HepG2 (cell line): ENCODE measurements around the gene HYAL2. TPM values are rescaled to one million over a fixed set of nuclear protein-coding genes. Genes with fewer than 3 reads are reported as not detected.

ENCODE experiments used
- ARHGAP35 ChIP-seq: sonication (generic); formaldehyde crosslinking; IDR thresholded peaks from 2 replicates; pipeline ENCODE4 v1.9.0; 2022; ENCODE audit warnings: mild to moderate bottlenecking, inconsistent platforms, moderate library complexity, missing genetic modification reagents, borderline replicate concordance
- ATAD3A ChIP-seq: sonication (generic); formaldehyde crosslinking; IDR thresholded peaks from 2 replicates; pipeline ENCODE4 v1.4.0; 2020; ENCODE audit warnings: missing genetic modification reagents
- ELF1 ChIP-seq: sonication (generic); formaldehyde crosslinking; IDR thresholded peaks from 2 replicates; pipeline ENCODE4 v1.4.0; 2020; ENCODE audit warnings: missing genetic modification reagents
- KAT7 ChIP-seq: IDR thresholded peaks from 2 replicates; pipeline ENCODE4 v1.6.1; 2018; ENCODE audit warnings: borderline replicate concordance, missing compliant biosample characterization
- KDM2A ChIP-seq: sonication (generic); formaldehyde crosslinking; IDR thresholded peaks from 2 replicates; pipeline ENCODE4 v1.4.0; 2020; ENCODE audit warnings: low read depth, missing genetic modification reagents, borderline replicate concordance
- MATR3 ChIP-seq: sonication (generic); formaldehyde crosslinking; IDR thresholded peaks from 2 replicates; pipeline ENCODE4 v1.4.0; 2020; ENCODE audit warnings: missing genetic modification reagents
- NCOA1 ChIP-seq: sonication (generic); formaldehyde crosslinking; IDR thresholded peaks from 2 replicates; pipeline ENCODE4 v1.9.0; 2021; ENCODE audit warnings: missing genetic modification reagents
- NFE2L2 ChIP-seq: fragments of 150-350 bp; IDR thresholded peaks from 2 replicates; pipeline ENCODE4 v1.6.1; 2014; ENCODE audit warnings: low read length
- PCBP1 ChIP-seq: fragments of 200-400 bp; formaldehyde crosslinking; IDR thresholded peaks from 2 replicates; pipeline ENCODE4 v1.6.1; 2017; ENCODE audit warnings: mild to moderate bottlenecking, low read depth, low read length, borderline replicate concordance
- ZFP41 ChIP-seq: sonication (generic); formaldehyde crosslinking; IDR thresholded peaks from 2 replicates; pipeline ENCODE4 v1.4.0; 2020; ENCODE audit warnings: mild to moderate bottlenecking, missing genetic modification reagents, borderline replicate concordance
- ZKSCAN5 ChIP-seq: sonication (generic); formaldehyde crosslinking; IDR thresholded peaks from 2 replicates; pipeline ENCODE4 v1.5.1; 2020; ENCODE audit warnings: mild to moderate bottlenecking, missing genetic modification reagents
- ZNF24 ChIP-seq: fragments of 450-650 bp; IDR thresholded peaks from 2 replicates; pipeline ENCODE4 v1.6.1; 2017; ENCODE audit warnings: antibody characterized with exemption, mild to moderate bottlenecking
- ZNF333 ChIP-seq: sonication (generic); formaldehyde crosslinking; IDR thresholded peaks from 2 replicates; pipeline ENCODE4 v1.4.0; 2020; ENCODE audit warnings: mild to moderate bottlenecking, missing genetic modification reagents, borderline replicate concordance
- ZNF354B ChIP-seq: sonication (generic); formaldehyde crosslinking; IDR thresholded peaks from 2 replicates; pipeline ENCODE4 v1.8.0; 2022; ENCODE audit warnings: mild to moderate bottlenecking, missing genetic modification reagents
- ZNF382 ChIP-seq: sonication (generic); formaldehyde crosslinking; IDR thresholded peaks from 2 replicates; pipeline ENCODE4 v1.5.0; 2020; ENCODE audit warnings: missing genetic modification reagents, mild to moderate bottlenecking, borderline replicate concordance
- ZNF589 ChIP-seq: sonication (generic); formaldehyde crosslinking; conservative IDR thresholded peaks from 2 replicates; pipeline ENCODE4 v1.8.0; 2022; ENCODE audit warnings: mild to moderate bottlenecking, moderate library complexity, missing genetic modification reagents
- ZNF605 ChIP-seq: sonication (generic); formaldehyde crosslinking; IDR thresholded peaks from 2 replicates; pipeline ENCODE4 v1.8.0; 2022; ENCODE audit warnings: mild to moderate bottlenecking, missing genetic modification reagents
- ZNF780A ChIP-seq: sonication (generic); formaldehyde crosslinking; IDR thresholded peaks from 2 replicates; pipeline ENCODE4 v1.8.0; 2022; ENCODE audit warnings: mild to moderate bottlenecking, missing genetic modification reagents, moderate library complexity
- polyA plus RNA-seq, 8 experiments: library from polyadenylated mRNA; depleted of rRNA in 3 of 8; stranded (reverse) in 7 of 8; unstranded in 1 of 8; fragments of >200 nt; fragmentation: Illumina TruSeq in 4 of 8; extraction: Trizol in 4 of 8; gene quantifications; 2 replicates each; pipeline versions ENCODE4 v1.2.1 to v1.2.3, GENCODE V29; 2011 to 2016; ENCODE audit warnings: low read depth in 4 of 8, missing spikeins in 1 of 8, mixed read lengths in 1 of 8; ENCODE audit not compliant: insufficient read depth in 1 of 8
- total RNA-seq, 5 experiments: library from RNA; depleted of rRNA; stranded (reverse); fragments of >200 nt; fragmentation: Illumina TruSeq; extraction: Trizol; gene quantifications; 2 replicates each; pipeline ENCODE4 v1.2.3, GENCODE V29; 2016; ENCODE audit warnings: low read depth in 1 of 5
- TF ChIP-seq, protein P1 (sequence below): sonication (generic); formaldehyde crosslinking; IDR thresholded peaks from 2 replicates; pipeline ENCODE4 v1.4.0; 2020; ENCODE audit warnings: missing genetic modification reagents
- TF ChIP-seq, protein P2 (sequence below): sonication (generic); formaldehyde crosslinking; IDR thresholded peaks from 2 replicates; pipeline ENCODE4 v1.8.1; 2023; ENCODE audit warnings: missing genetic modification reagents, inconsistent platforms, borderline replicate concordance
- TF ChIP-seq, protein P3 (sequence below): sonication (generic); formaldehyde crosslinking; IDR thresholded peaks from 2 replicates; pipeline ENCODE4 v1.5.0; 2020; ENCODE audit warnings: missing genetic modification reagents

Gene HYAL2
- total and polyA plus RNA-seq, 2 of the 13 experiments (the other 11 are each of a cell fraction or from before 2014, with no cell fraction given): 76.2 to 102 TPM

DNA sequence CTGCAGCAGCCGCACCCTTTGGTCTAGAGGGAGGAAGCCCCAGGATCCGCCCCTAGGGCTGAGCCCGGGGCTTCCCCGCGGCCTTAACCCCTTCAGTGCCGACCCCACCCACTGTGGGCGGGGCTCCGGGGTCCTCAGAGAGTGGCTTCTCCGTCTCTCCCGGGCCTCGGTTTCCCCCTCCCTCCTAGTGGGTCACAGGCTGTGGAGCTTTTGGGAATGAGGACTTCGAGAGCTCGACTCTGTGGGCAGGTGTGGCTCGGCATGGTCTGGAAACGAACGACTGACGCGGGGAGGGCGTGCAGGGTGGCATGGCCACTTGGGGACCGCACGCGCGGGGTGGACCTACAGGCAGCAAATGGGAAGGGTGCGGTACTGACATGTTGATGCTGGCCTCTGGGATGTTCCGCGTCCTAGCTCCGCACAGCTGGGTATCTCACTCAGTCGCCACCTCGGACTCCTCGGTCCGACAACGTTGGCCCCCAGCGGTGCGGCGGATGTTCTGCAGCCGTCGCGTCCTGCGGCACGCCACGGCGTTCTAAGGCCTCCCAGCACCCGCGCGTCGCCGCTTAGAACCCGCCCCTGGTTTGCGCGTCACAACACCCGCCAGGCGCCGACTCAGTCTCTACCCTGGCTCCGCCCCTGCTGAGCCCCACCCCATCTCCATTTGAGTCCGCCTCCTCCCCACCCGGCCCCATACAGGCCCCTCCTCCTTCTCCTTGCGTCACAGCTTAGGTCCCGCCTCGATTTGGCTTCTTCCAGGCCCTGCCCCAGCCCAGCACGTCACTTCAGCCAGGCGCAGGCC is 23.5 kb downstream of the HYAL2 start, which contains the start of the genes HYAL3 and NAA80 (continued):
- TF ChIP-seq ZNF382 (CRISPR knock-in tag): no peak
- no peak for TF ChIP-seq ATAD3A
- peak; percentile 23; the same call in 1 of the 2 replicates for TF ChIP-seq PCBP1
- TF ChIP-seq ZFP41 (CRISPR knock-in tag): no peak
- TF ChIP-seq, protein P1, sequence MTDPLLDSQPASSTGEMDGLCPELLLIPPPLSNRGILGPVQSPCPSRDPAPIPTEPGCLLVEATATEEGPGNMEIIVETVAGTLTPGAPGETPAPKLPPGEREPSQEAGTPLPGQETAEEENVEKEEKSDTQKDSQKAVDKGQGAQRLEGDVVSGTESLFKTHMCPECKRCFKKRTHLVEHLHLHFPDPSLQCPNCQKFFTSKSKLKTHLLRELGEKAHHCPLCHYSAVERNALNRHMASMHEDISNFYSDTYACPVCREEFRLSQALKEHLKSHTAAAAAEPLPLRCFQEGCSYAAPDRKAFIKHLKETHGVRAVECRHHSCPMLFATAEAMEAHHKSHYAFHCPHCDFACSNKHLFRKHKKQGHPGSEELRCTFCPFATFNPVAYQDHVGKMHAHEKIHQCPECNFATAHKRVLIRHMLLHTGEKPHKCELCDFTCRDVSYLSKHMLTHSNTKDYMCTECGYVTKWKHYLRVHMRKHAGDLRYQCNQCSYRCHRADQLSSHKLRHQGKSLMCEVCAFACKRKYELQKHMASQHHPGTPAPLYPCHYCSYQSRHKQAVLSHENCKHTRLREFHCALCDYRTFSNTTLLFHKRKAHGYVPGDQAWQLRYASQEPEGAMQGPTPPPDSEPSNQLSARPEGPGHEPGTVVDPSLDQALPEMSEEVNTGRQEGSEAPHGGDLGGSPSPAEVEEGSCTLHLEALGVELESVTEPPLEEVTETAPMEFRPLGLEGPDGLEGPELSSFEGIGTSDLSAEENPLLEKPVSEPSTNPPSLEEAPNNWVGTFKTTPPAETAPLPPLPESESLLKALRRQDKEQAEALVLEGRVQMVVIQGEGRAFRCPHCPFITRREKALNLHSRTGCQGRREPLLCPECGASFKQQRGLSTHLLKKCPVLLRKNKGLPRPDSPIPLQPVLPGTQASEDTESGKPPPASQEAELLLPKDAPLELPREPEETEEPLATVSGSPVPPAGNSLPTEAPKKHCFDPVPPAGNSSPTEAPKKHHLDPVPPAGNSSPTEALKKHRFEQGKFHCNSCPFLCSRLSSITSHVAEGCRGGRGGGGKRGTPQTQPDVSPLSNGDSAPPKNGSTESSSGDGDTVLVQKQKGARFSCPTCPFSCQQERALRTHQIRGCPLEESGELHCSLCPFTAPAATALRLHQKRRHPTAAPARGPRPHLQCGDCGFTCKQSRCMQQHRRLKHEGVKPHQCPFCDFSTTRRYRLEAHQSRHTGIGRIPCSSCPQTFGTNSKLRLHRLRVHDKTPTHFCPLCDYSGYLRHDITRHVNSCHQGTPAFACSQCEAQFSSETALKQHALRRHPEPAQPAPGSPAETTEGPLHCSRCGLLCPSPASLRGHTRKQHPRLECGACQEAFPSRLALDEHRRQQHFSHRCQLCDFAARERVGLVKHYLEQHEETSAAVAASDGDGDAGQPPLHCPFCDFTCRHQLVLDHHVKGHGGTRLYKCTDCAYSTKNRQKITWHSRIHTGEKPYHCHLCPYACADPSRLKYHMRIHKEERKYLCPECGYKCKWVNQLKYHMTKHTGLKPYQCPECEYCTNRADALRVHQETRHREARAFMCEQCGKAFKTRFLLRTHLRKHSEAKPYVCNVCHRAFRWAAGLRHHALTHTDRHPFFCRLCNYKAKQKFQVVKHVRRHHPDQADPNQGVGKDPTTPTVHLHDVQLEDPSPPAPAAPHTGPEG (CRISPR knock-in tag): peak; percentile 35; the same call in 1 of the 2 replicates
- TF ChIP-seq NFE2L2: no peak
- TF ChIP-seq MATR3: no peak
- TF ChIP-seq ZNF333 (CRISPR knock-in tag): peak; percentile 2; the same call in 1 of the 2 replicates
- TF ChIP-seq ELF1: peak; percentile 13; the same call in 1 of the 2 replicates
- TF ChIP-seq KDM2A: peak; percentile 100
- TF ChIP-seq ZNF354B (CRISPR knock-in tag): no peak
- peak; percentile 6; the same call in 1 of the 2 replicates for TF ChIP-seq ZNF589 (CRISPR knock-in tag)
- TF ChIP-seq, protein P2, sequence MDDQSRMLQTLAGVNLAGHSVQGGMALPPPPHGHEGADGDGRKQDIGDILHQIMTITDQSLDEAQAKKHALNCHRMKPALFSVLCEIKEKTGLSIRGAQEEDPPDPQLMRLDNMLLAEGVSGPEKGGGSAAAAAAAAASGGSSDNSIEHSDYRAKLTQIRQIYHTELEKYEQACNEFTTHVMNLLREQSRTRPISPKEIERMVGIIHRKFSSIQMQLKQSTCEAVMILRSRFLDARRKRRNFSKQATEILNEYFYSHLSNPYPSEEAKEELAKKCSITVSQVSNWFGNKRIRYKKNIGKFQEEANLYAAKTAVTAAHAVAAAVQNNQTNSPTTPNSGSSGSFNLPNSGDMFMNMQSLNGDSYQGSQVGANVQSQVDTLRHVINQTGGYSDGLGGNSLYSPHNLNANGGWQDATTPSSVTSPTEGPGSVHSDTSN: no peak
- TF ChIP-seq ZNF24: 0 out of 2 replicates have a peak, but pooled peaks have one; percentile 67
- no peak for TF ChIP-seq KAT7 (CRISPR knock-in tag)
- TF ChIP-seq NCOA1 (CRISPR knock-in tag): 0 out of 2 replicates have a peak, but pooled peaks have one; percentile 12
- no peak; the same call in 1 of the 2 replicates for TF ChIP-seq ZNF780A
- TF ChIP-seq ARHGAP35: 0 out of 2 replicates have a peak, but pooled peaks have one; percentile 63
- TF ChIP-seq ZNF605 (CRISPR knock-in tag): peak; percentile 75
- TF ChIP-seq, protein P3, sequence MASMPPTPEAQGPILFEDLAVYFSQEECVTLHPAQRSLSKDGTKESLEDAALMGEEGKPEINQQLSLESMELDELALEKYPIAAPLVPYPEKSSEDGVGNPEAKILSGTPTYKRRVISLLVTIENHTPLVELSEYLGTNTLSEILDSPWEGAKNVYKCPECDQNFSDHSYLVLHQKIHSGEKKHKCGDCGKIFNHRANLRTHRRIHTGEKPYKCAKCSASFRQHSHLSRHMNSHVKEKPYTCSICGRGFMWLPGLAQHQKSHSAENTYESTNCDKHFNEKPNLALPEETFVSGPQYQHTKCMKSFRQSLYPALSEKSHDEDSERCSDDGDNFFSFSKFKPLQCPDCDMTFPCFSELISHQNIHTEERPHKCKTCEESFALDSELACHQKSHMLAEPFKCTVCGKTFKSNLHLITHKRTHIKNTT (CRISPR knock-in tag): no peak
- TF ChIP-seq ZKSCAN5: no peak
